Measurements from ENCODE around the gene ATG3. TPM values are rescaled to one million over a fixed set of nuclear protein-coding genes. Genes with fewer than 3 reads are reported as not detected.
"Not testable (repeated sequence)": the region's sequence is repeated elsewhere in the genome, so short reads cannot be mapped to it uniquely, and the experiment has no call there.

ATG3 gene
- total RNA-seq, 2 experiments from 2014 or later, result 49.2 to 50.4 TPM

- CTCF ChIA-PET, result no interaction called here
- DNase-seq, result no peak
- intact Hi-C loops (cut with micrococcal nuclease), result no loop called here
- H3K27ac Mint-ChIP-seq, result no peak overlapping the region
- no peaks in the 10 kb centered on the region for H3K9me3 Mint-ChIP-seq
- no peak overlapping the region for H3K4me3 Mint-ChIP-seq
- H3K36me3 Mint-ChIP-seq (ENCODE audit: low read depth), result peaks cover 36% of the 10 kb centered on the region
- H3K4me1 Mint-ChIP-seq (ENCODE audit: low read depth), result peaks cover 8% of the 10 kb centered on the region
- H3K27me3 Mint-ChIP-seq (ENCODE audit: low read depth), result no peaks in the 10 kb centered on the region
Observed at GRCh38 chr3:112585782-112586181, 24.0 kb upstream of the ATG3 start.

DNA sequence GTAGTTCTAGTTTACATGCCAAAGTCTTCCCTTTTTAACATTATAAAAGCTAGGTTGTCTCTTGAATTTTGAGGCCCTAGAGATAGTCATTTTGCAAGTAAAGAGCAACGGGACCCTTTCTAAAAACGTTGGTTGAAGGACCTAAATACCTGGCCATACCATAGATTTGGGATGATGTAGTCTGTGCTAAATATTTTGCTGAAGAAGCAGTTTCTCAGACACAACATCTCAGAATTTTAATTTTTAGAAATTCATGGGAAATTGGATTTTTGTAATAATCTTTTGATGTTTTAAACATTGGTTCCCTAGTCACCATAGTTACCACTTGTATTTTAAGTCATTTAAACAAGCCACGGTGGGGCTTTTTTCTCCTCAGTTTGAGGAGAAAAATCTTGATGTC lies 21.3 kb upstream of the ATG3 start:
- intact Hi-C loops (cut with micrococcal nuclease), result loop anchor here (2.0 kb wide), 2 partner anchors 52 to 706 kb away; no protein-coding TSS in a partner anchor
- Mint-ChIP-seq H3K4me3 (no peak overlapping the region), H3K27me3 (ENCODE audit: low read depth) (no peaks in the 10 kb centered on the region), H3K36me3 (ENCODE audit: low read depth) (peaks cover 25% of the 10 kb centered on the region), H3K9me3 (no peaks in the 10 kb centered on the region), H3K4me1 (ENCODE audit: low read depth) (peaks cover 8% of the 10 kb centered on the region), H3K27ac (no peak overlapping the region)
- CTCF ChIA-PET, result interaction anchor here (1.0 to 3.2 kb wide), 16 partner anchors 10 to 472 kb away, joined by 3 to 17 read pairs (median 7); partner anchors contain the start of genes ATG3, SLC35A5 and SLC9C1
- DNase-seq, result no peak

GRCh38 chr3:112582244-112582874 lies 20.6 kb upstream of the ATG3 start:
- no peak overlapping the region for H3K4me3 Mint-ChIP-seq
- H3K27ac Mint-ChIP-seq, result no peak overlapping the region

GRCh38 chr3:112579697-112580096 lies 17.9 kb upstream of the ATG3 start:
- Mint-ChIP-seq H3K4me3 (no peak overlapping the region), H3K36me3 (ENCODE audit: low read depth) (peaks cover 17% of the 10 kb centered on the region), H3K9me3 (no peaks in the 10 kb centered on the region), H3K4me1 (ENCODE audit: low read depth) (peaks cover 6% of the 10 kb centered on the region), H3K27me3 (ENCODE audit: low read depth) (no peaks in the 10 kb centered on the region), H3K27ac (no peak overlapping the region)
- DNase-seq, result no peak
- CTCF ChIA-PET, result interaction anchor here (1.2 to 1.3 kb wide), 2 partner anchors 11 to 22 kb away, joined by 3 read pairs; no protein-coding TSS in a partner anchor
- intact Hi-C loops (cut with micrococcal nuclease), result no loop called here

More at GRCh38 chr3:112582244-112582874, 20.6 kb upstream of the ATG3 start:
- CTCF ChIA-PET, result interaction anchor here (0.8 to 3.2 kb wide), 26 partner anchors 9 to 471 kb away, joined by 3 to 17 read pairs (median 5); partner anchors contain the start of genes ATG3, SLC35A5 and SLC9C1
- peak; percentile 70 for DNase-seq
- no peaks in the 10 kb centered on the region for H3K9me3 Mint-ChIP-seq
- intact Hi-C loops (cut with micrococcal nuclease), result loop anchor here (1.0 to 2.0 kb wide), 6 partner anchors 52 to 706 kb away; no protein-coding TSS in a partner anchor
- H3K27me3 Mint-ChIP-seq (ENCODE audit: low read depth), result no peaks in the 10 kb centered on the region
- H3K36me3 Mint-ChIP-seq (ENCODE audit: low read depth), result peaks cover 20% of the 10 kb centered on the region
- H3K4me1 Mint-ChIP-seq (ENCODE audit: low read depth), result peaks cover 6% of the 10 kb centered on the region

- no peak overlapping the region for H3K27ac Mint-ChIP-seq
- H3K27me3 Mint-ChIP-seq (ENCODE audit: low read depth), result no peaks in the 10 kb centered on the region
- intact Hi-C loops (cut with micrococcal nuclease), result no loop called here
- no peak for DNase-seq
- peaks cover 6% of the 10 kb centered on the region for H3K4me1 Mint-ChIP-seq (ENCODE audit: low read depth)
- no peak overlapping the region for H3K4me3 Mint-ChIP-seq
- CTCF ChIA-PET, result interaction anchor here (1.0 to 1.3 kb wide), 4 partner anchors 10 to 137 kb away, joined by 3 to 5 read pairs (median 3); no protein-coding TSS in a partner anchor
- H3K9me3 Mint-ChIP-seq, result no peaks in the 10 kb centered on the region
- H3K36me3 Mint-ChIP-seq (ENCODE audit: low read depth), result peaks cover 17% of the 10 kb centered on the region
Observed at GRCh38 chr3:112579232-112579631, 17.5 kb upstream of the ATG3 start.

GRCh38 chr3:112572701-112573100 lies 10.9 kb upstream of the ATG3 start:
- Mint-ChIP-seq H3K4me3 (no peak overlapping the region), H3K27me3 (ENCODE audit: low read depth) (no peaks in the 10 kb centered on the region), H3K27ac (no peak overlapping the region), H3K4me1 (ENCODE audit: low read depth) (peaks cover 7% of the 10 kb centered on the region), H3K9me3 (no peaks in the 10 kb centered on the region), H3K36me3 (ENCODE audit: low read depth) (peaks cover 22% of the 10 kb centered on the region)
- intact Hi-C loops (cut with micrococcal nuclease), result no loop called here
- CTCF ChIA-PET, result interaction anchor here (1.0 to 2.5 kb wide), 2 partner anchors 10 to 403 kb away, joined by 6 to 8 read pairs; no protein-coding TSS in a partner anchor
- no peak for DNase-seq

DNA sequence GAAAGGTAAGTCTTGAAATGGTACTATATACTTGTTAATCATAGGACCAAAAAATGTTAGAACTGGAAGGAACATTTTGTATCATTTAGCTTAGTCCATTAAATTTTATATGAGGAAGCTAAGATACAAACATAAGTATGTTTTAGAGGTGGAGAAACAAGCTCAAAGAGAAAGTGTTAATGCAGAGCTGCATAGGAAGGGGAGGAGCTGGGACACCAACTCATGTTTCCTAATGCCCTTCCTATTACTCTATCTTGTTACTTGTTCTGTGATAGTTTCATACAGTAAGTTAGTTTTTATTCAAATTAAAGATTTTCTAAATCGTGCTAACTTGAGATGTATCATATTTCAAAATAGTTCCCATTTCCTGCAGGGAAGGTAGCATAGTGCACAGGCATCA lies 7.5 kb upstream of the ATG3 start:
- peaks cover 11% of the 10 kb centered on the region for H3K4me1 Mint-ChIP-seq (ENCODE audit: low read depth)
- DNase-seq, result no peak
- no peaks in the 10 kb centered on the region for H3K9me3 Mint-ChIP-seq
- CTCF ChIA-PET, result interaction anchor here (1.0 to 1.7 kb wide), 7 partner anchors 9 to 83 kb away, joined by 3 to 5 read pairs (median 3); no protein-coding TSS in a partner anchor
- H3K27me3 Mint-ChIP-seq (ENCODE audit: low read depth), result no peaks in the 10 kb centered on the region
- peaks cover 24% of the 10 kb centered on the region for H3K36me3 Mint-ChIP-seq (ENCODE audit: low read depth)
- H3K27ac Mint-ChIP-seq, result no peak overlapping the region
- no peak overlapping the region for H3K4me3 Mint-ChIP-seq
- intact Hi-C loops (cut with micrococcal nuclease), result no loop called here

- CTCF ChIA-PET, result interaction anchor here (1.0 to 1.7 kb wide), 5 partner anchors 10 to 84 kb away, joined by 3 to 5 read pairs (median 3); no protein-coding TSS in a partner anchor
- H3K9me3 Mint-ChIP-seq, result no peaks in the 10 kb centered on the region
- H3K4me1 Mint-ChIP-seq (ENCODE audit: low read depth), result peaks cover 11% of the 10 kb centered on the region
- intact Hi-C loops (cut with micrococcal nuclease), result no loop called here
- H3K4me3 Mint-ChIP-seq, result no peak overlapping the region
- H3K36me3 Mint-ChIP-seq (ENCODE audit: low read depth), result peaks cover 22% of the 10 kb centered on the region
- no peak for DNase-seq
- H3K27me3 Mint-ChIP-seq (ENCODE audit: low read depth), result no peaks in the 10 kb centered on the region
- no peak overlapping the region for H3K27ac Mint-ChIP-seq
Observed at GRCh38 chr3:112568642-112569041, 6.9 kb upstream of the ATG3 start.

GRCh38 chr3:112564940-112565305 lies 3.2 kb upstream of the ATG3 start:
- intact Hi-C loops (cut with micrococcal nuclease), result loop anchor here (5.0 kb wide), 5 partner anchors 427 to 1018 kb away; partner anchors contain the start of genes ABHD10, GTPBP8 and SIDT1
- CTCF ChIA-PET, result no interaction called here
- Mint-ChIP-seq H3K9me3 (no peaks in the 10 kb centered on the region), H3K27ac (no peak overlapping the region), H3K27me3 (ENCODE audit: low read depth) (no peaks in the 10 kb centered on the region), H3K36me3 (ENCODE audit: low read depth) (peaks cover 10% of the 10 kb centered on the region), H3K4me1 (ENCODE audit: low read depth) (peaks cover 20% of the 10 kb centered on the region), H3K4me3 (no peak overlapping the region)
- DNase-seq, result no peak

GRCh38 chr3:112564247-112564939 lies 2.6 kb upstream of the ATG3 start:
- H3K27me3 Mint-ChIP-seq (ENCODE audit: low read depth); CTCF ChIA-PET; H3K27ac Mint-ChIP-seq; DNase-seq; H3K4me3 Mint-ChIP-seq; H3K36me3 Mint-ChIP-seq (ENCODE audit: low read depth); H3K9me3 Mint-ChIP-seq: not testable (repeated sequence)
- intact Hi-C loops (cut with micrococcal nuclease), result loop anchor here (5.0 kb wide), 5 partner anchors 428 to 1017 kb away; partner anchors contain the start of genes ABHD10, GTPBP8 and SIDT1
- peaks cover 23% of the 10 kb centered on the region for H3K4me1 Mint-ChIP-seq (ENCODE audit: low read depth)

DNA sequence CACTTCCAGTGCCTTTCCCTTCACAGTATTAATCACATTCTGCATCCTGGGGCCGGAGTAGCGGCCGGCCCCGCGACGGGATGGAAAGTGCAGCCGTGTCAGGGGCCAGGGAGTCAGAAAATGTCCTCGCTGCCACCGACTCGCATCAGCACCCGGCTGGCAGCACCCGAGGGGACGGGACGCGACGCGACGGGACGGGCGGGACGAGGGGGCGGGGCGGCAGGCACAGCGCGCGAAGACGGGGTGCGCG lies 353 bp downstream of the ATG3 start:
- Mint-ChIP-seq H3K9me3 (no peaks in the 10 kb centered on the region), H3K27ac (peak overlapping the region; percentile 82), H3K27me3 (ENCODE audit: low read depth) (no peaks in the 10 kb centered on the region), H3K4me3 (peak overlapping the region; percentile 90), H3K4me1 (ENCODE audit: low read depth) (peaks cover 29% of the 10 kb centered on the region), H3K36me3 (ENCODE audit: low read depth) (peaks cover 7% of the 10 kb centered on the region)
- intact Hi-C loops (cut with micrococcal nuclease), result loop anchor here (2.0 to 5.0 kb wide), 7 partner anchors 21 to 1014 kb away; partner anchors contain the start of genes ABHD10, GTPBP8 and SIDT1
- no peak for DNase-seq
- CTCF ChIA-PET, result interaction anchor here (1.1 kb wide), 1 partner anchor 16 kb away, joined by 3 read pairs; no protein-coding TSS in a partner anchor

GRCh38 chr3:112560721-112561483 lies 860 bp downstream of the ATG3 start:
- Mint-ChIP-seq H3K27ac (peak overlapping the region; percentile 82), H3K9me3 (no peaks in the 10 kb centered on the region), H3K4me3 (peak overlapping the region; percentile 90), H3K27me3 (ENCODE audit: low read depth) (no peaks in the 10 kb centered on the region), H3K4me1 (ENCODE audit: low read depth) (peaks cover 32% of the 10 kb centered on the region), H3K36me3 (ENCODE audit: low read depth) (peaks cover 9% of the 10 kb centered on the region)
- intact Hi-C loops (cut with micrococcal nuclease), result loop anchor here (2.0 to 5.0 kb wide), 7 partner anchors 20 to 1014 kb away; partner anchors contain the start of genes ABHD10, GTPBP8 and SIDT1
- CTCF ChIA-PET, result interaction anchor here (0.8 to 0.9 kb wide), 2 partner anchors 267 to 424 kb away, joined by 3 read pairs; no protein-coding TSS in a partner anchor
- peak; percentile 83 for DNase-seq
